ENCODE data around the gene CANX.

Gene CANX

GRCh38 chr5:179759581-179760551 is 61.1 kb downstream of the CANX start:
- DNase-seq: no peak

DNA sequence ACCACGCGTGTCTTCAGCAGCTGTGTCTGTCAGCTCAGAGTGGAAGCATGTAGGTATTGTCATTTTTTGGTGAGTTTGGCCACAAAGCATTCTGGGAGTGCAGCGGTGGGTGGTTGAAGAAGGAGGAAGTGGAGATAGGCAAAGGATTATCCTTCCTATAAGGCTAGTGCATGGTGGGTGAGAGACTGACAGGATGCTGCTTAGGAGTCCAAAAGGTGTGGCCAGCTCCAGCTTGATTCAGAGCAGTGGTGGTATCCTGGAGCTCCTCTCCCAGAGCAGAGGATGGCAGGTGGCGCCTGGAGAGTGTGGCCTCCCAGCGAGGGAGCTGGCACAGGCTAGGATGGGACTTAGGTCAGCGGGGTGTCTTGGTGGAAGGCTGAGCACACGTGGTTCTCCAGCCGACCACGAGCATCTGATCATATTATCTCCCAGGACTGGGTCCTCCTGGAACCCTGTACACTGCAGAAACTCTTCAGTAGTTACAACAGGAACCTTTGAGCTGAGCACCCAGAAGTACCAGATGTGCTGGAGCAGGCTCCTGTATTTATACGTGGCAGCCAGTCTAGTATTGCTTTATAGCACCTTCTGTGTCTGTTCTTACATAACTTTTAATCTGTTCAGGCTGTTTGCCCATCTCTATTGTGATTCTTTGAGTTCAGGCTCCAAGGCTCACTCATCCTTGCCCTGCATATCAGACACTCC is 63.5 kb downstream of the CANX start:
- DNase-seq: peak; percentile 46

DNA sequence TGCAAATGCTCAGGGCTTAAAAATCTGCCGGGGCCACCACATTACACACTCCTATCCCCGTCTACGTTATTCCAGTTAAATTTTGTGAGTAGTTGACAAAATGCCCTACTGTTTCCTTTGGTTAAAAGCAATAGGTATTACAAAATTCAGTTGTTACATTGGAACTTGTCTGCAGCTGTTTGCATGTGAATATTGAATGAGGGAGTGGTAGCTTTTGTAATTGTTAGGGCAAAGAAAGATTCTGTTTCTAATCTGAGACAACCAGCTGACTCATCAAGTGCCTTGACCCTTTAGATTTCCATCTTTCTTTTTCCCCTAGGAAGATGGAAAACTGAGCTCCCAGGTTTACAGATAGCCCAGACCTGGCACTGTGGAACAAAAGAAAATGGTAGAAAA is 64.0 kb downstream of the CANX start:
- no peak for DNase-seq

- peak; percentile 60 for DNase-seq
Observed at GRCh38 chr5:179763215-179763945, 64.6 kb downstream of the CANX start.

DNA sequence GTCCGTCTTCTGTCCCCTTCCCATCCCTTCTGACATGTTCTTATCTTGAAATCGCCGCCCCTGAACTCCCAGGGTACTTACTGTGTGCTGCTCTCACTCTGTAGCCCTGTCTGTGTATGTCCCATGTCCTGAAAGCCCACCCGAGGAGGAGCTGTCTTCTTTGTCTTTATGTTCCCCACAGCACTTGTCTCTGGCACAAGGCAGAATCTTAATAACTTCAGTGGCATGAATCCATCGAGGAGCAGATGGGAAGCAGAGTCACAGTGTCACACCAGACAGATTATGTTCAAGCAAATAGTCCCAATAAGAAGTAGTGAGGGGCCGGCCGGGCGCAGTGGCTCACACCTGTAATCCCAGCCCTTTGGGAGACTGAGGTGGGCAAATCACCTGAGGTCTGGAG is 65.3 kb downstream of the CANX start:
- DNase-seq: no peak

DNA sequence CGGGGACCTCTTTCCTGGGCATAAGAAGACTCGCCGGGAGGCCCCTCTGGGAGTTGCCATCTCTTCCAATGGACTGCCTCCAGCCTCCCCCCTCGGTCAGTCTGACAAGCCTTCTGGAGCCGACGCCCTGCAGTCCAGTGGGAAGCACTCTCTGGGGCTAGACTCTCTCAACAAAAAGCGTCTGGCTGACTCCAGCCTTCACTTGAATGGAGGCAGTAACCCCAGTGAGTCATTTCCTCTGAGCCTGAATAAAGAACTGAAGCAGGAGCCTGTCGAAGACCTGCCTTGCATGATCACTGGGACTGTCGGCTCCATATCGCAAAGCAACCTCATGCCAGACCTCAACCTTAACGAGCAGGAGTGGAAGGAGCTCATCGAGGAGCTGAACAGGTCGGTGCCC is 66.6 kb downstream of the CANX start:
- DNase-seq: no peak

DNA sequence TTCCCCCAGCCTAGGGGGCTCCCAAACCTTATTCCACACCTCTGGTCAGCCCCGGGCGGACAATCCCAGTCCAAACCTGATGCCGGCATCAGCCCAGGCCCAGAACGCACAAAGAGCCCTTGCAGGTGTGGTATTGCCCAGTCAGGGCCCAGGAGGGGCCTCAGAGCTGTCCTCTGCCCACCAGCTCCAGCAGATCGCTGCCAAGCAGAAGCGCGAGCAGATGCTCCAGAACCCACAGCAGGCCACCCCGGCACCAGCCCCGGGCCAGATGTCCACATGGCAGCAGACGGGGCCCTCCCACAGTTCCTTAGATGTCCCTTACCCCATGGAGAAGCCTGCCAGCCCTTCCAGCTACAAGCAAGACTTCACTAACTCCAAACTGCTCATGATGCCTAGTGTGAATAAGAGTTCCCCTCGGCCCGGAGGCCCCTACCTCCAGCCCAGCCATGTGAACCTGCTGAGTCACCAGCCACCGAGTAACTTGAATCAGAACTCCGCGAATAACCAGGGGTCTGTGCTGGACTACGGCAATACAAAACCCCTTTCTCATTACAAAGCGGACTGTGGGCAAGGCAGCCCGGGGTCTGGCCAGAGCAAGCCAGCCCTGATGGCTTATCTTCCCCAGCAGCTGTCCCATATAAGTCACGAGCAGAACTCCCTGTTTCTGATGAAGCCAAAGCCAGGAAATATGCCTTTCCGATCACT is 67.4 kb downstream of the CANX start:
- DNase-seq: no peak

DNA sequence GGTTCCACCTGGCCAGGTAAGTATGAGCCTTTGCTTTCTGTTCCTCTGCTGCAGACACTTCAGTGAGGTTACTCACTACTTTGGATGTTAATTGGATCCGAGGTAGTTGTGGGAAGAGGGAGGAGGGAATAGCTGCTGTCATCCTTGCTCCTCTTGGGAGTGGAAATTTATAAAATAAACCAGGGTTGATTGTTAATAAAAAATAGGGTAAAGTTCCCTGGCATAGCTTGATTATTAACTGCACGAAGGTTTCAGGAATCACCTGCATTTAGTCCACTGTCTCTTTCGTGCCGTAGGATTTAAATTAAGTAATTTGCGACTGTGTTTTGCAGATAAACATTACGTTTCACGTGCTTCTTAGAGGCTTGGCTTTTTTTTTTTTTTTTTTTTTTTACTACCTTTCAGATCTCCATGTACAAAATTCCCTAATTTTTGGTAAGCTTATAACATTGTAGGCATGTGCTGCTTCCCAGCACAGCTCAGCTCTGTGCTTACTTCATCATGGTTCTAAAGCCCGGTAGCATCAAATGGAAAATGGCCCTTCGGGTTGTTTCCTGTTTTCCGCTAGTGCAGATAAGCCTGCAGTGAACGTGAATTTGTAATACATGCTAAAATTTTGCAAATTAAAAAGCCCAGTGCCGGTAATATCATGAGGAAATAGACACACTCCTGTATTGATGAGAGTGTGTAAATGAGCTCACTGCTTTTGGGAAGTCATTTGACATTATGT is 68.1 kb downstream of the CANX start:
- no peak for DNase-seq

DNA sequence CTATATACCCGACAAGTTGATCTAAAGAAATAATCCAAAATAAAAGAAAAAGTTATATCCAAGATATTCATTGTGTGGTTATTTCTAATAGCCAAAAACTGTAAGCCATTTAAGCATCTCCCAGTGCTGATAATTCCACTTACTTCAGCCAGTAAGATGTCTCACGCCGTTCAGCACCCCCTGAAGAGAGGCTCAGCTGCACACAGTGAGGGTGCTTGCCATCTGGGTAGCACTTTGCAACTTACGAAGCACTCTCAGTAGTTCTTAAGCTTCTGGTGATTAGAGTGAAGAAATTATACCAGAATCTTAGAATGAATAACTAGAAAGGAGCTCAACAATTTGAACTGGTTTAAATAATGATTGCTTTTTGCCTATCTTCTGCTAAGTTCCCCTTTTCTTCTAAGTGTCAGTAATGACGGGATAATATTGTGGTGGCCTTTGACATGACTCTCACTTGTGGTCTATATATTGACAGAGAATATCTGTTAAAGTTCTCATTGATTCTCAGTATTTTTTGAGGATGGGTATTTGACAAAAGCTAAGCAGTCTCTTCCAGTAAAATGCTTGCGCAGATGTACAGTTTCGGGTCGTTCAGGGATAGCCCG is 68.8 kb downstream of the CANX start:
- no peak for DNase-seq

DNA sequence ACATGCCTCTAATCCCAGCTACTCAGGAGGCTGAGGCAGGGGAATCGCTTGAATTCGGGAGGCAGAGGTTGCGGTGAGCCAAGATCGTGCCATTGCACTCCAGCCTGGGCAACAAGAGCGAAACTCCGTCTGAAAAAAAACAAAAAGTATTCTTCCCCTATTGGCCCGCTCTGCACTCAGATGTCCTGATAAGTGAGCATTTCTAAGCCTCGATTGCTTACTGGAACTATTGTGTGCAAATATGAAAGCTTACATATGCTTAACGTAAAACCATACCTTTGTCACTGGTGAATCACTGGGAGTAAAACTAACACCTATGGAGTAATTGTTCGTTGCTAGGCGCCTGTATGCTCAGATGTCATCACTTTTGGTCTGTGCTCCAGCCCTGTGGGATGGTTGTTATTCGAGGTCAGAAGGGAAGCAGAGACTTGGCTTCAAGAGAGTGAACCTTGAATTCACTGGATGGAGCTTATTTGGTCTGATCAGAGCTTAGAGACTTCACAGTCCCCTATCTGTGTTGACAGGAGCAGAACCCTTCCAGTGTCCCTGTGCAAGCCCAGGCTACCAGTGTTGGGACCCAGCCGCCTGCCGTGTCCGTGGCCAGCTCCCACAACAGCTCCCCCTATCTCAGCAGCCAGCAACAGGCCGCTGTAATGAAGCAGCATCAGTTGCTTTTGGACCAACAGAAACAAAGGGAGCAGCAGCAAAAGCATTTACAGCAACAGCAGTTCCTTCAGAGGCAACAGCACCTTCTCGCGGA is 69.7 kb downstream of the CANX start:
- DNase-seq: no peak

GRCh38 chr5:179769271-179769670 is 70.5 kb downstream of the CANX start:
- no peak for DNase-seq

DNA sequence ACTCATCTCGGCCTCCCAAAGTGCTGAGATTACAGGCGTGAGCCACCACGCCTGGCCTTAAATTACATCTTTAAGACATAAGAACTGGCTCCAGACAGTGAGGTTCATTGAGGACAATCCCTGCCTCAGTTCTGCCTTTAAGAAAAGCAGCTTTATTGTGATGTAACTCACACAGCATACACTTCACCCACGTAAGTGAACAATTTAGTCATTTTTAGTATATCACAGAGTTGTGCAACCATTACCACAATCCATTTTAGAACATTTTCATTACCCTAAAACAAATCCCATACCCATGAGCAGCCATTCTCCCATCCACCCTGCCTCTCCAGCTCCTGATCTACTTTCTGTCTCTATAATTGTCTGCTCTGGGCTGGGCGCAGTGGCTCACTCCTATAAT is 71.0 kb downstream of the CANX start:
- no peak for DNase-seq

DNA sequence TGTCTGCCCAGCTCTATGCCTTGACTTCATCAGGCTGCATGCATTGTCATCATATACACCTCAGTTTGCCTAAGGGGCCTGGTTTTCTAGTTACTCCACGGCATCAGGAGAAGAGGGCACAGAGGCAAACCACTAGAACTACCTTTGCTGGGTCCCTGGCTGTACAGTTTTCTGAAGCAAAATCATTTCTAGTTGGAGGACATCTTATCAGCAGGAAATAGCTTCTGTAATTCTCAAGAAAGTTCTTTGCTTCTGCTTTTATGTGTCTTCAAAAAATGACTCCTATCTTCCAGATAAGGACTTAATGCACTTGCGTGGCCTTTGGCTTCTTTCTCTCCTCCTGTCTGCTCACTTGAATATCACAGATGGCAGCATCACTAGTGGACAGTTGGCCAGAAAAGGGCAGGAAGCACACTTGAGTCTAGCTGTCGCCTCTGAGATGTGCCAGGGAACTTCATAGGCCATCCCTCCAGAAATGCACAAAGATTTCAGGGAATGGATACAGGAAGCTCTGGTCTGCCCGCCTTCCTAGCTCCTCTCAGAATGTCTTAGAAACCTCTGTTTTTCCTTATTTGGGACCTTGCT is 72.6 kb downstream of the CANX start:
- no peak for DNase-seq

DNA sequence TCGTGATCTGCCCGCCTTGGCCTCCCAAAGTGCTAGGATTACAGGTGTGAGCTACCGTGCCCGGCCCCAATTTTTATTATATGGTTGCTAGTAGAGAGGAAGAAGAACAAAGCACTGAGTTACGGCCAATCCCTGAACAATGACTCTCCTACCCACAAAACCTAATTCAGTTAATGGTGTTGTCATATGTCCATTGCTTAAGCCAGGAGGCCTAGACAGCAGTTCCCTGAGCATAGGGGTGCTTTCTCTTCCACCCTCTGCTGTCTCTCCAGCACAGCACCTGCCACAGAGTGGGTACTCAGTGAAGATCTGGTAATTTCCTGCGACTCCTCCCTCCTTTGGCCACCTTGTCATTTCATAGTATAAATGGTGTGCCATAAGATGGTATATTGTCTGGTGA is 73.6 kb downstream of the CANX start:
- DNase-seq: no peak

GRCh38 chr5:179773686-179774040 is 74.9 kb downstream of the CANX start:
- DNase-seq: no peak

DNA sequence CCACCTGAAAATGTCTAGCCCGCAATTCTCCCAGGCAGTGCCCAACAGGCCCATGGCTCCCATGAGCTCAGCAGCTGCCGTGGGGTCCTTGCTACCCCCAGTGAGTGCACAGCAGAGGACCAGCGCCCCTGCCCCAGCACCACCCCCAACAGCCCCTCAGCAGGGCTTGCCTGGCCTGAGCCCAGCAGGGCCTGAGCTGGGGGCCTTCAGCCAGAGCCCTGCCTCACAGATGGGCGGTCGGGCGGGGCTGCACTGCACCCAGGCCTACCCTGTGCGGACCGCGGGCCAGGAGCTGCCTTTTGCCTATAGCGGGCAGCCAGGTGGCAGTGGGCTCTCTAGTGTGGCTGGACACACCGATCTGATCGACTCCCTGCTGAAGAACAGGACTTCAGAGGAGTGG is 75.7 kb downstream of the CANX start:
- no peak for DNase-seq

DNA sequence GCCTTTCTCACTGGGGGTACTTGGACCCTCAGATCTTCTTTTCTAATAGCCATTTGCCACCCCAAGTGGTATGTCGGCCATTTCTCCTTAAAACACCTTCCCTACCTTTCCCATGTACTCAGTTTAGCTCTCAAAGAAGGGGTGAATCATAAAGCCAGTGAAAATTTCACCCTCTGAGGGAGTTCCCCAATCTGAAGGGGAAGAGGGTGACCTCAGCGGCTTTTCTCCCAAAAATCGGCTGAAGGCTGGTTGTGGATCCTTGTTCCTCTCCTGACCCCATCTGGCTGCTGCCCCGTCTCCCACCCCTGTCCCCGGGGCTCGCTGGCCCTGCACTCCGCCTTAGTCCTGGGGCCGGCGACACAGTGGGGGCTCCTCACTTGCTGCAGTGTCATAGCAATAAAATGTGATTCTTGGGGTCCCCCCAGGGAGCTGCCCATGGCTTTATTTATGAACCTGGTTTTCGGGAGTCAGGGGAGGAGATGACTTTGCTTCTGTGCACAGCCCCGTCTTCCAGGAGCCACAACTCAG is 77.7 kb downstream of the CANX start:
- no peak for DNase-seq

GRCh38 chr5:179777456-179777855 is 78.7 kb downstream of the CANX start:
- DNase-seq: no peak

- no peak for DNase-seq
Observed at GRCh38 chr5:179777909-179778308, 79.1 kb downstream of the CANX start.

GRCh38 chr5:179778591-179778990 is 79.8 kb downstream of the CANX start:
- DNase-seq: no peak
